Occipital lobe (tissue), 2 donors: ENCODE results near the gene LBP. TPM values are rescaled to one million over a fixed set of nuclear protein-coding genes. Genes with fewer than 3 reads are reported as not detected.

Experiments
- small RNA-seq: library from RNA; depleted of rRNA; stranded (forward); fragments of <200 nt; gene quantifications from one replicate; pipeline ENCODE3, GENCODE V24; 2014
- total RNA-seq: library from RNA; depleted of rRNA; stranded (reverse); fragments of >200 nt; gene quantifications from one replicate; pipeline ENCODE4 v1.2.3, GENCODE V29; 2014

LBP gene
- total RNA-seq, 1 donor from 2014 or later: 0.47 TPM

Small RNA genes lying within 50 kb of the gene (small RNA-seq; reads per million reads assigned to genes)
- not detected for gene RF00056
- gene SNORA71B: 11.1 reads per million, percentile 92 among the genes with 10 or more reads in this experiment

Other genes with a start within 250 kb of the LBP start
- 3.7 TPM for gene TGM2, start 181.2 kb upstream of the LBP start, total RNA-seq
- gene KIAA1755, start 85.7 kb upstream of the LBP start, total RNA-seq: 0.94 TPM
- not detected for gene BPI, start 42.3 kb upstream of the LBP start, total RNA-seq
- gene SNHG17, start 88.8 kb downstream of the LBP start, total RNA-seq: 2.8 TPM
- gene RALGAPB, start 126.4 kb downstream of the LBP start, total RNA-seq: 48.4 TPM
- gene ADIG, start 234.7 kb downstream of the LBP start, total RNA-seq: not detected